Ureter (tissue), 1 donor: ENCODE results near the gene PTTG1IP. TPM values are rescaled to one million over a fixed set of nuclear protein-coding genes. Genes with fewer than 3 reads are reported as not detected.
"Not testable (repeated sequence)": the region's sequence is repeated elsewhere in the genome, so short reads cannot be mapped to it uniquely, and the experiment has no call there.

Experiments
- DNase-seq: peaks from one replicate; pipeline ENCODE4 v3.0.0-alpha.2; 2020; ENCODE audit warnings: low spot score
- total RNA-seq: library from RNA; stranded (reverse); gene quantifications from one replicate; pipeline ENCODE4 v1.2.4, GENCODE V29; 2023
- donor health status: DM: yes; HTN: yes; CAD: no.

PTTG1IP gene
- total RNA-seq: 181 TPM

DNA sequence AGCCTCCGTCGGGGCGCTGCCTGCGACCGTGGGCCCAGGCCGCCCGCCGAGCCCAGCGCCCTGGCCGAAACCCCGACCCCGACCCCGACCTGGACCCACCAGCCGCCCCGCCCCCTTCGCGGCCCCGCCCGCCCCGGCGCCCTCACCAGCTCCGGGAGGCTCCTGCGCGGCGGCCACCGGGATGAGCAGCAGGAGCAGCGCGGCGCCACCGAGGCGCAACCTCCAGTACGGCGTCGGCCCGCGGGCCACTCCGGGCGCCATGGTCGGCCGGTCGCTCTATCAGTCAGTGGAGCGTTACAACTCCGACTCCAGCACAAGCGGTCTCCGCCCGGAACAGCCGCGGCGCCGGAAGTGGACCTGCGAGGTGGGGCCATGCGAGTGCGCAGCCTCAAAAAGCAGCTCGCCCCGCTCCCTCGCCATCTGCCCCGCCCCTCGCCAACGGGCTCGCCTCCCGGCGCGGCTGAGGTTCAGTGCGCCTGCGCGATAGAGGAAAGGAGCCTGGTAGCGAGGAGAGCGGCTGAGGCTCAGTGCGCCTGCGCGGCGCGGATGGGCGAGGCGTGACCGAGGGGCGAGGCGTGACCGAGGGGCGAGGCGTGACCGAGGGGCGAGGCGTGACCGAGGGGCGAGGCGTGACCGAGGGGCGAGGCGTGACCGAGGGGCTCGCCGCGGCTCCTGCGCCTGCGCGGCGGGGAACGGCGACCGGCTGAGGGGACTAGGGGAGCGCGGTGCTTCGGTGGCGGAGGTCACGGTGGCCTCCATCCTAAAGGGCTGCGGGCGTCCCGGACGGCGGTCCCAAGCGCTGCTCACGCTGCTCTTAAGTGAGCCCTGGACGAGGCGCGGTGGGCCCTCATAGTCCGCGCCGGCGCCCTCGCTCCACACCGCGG, at the start of gene PTTG1IP:
Gene PTTG1IP, minus strand, starts transcription at position 335 of the 884 bp plus-strand sequence. Its CDS starts 74 bp downstream, at position 261.
- peak; percentile 99 for DNase-seq

- no peak for DNase-seq
These were observed 48.4 kb upstream of the PTTG1IP start for GRCh38 chr21:44921928-44922327.

DNA sequence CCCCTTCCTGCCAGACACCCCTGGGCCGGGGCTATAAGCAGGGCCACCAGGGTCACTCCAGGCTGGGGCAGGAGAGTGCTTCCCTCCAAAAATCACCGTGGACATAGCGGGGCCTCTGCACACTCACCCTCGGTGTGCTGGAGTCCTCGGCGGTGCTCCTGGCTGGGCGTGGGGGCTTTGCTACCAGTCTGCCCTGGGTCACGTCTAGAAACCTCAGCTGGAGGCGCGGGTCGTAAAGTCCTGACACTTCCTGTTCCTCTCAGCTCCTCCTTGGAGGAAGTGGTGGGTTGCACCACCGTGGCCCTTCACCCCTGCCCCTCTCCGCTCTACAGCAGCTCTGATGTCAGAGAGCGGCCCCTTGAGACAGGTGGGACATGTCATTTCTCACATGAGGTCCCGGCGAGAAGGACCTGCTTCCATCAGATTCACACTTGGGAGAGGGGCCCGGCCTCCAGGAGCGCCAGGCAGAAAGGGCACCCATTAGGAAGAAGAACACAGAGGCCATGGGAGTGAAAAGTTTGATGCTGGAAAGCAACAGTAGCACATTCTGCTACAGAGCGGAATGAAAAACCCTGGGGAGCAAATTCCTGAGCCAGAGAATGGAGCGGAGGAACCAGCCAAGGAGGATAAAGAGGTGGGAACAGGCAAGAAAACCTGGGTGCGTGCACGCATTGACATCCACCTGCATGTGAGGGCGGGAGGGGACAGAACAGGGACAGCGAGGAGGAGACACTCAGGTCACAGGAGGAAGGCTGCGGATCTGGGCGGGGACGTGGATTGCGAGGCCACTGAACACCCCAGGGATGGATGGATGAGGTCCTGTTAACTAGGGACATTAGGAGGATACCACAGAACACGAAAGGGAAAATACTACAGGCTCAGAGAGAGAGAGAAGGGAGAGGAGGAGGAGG, 47.5 kb upstream of the PTTG1IP start, which contains the start of gene ITGB2:
Gene ITGB2, minus strand, starts transcription at position 206 of the 911 bp plus-strand sequence. CDS start 10,117 bp downstream, outside the sequence.
- DNase-seq: no peak

DNA sequence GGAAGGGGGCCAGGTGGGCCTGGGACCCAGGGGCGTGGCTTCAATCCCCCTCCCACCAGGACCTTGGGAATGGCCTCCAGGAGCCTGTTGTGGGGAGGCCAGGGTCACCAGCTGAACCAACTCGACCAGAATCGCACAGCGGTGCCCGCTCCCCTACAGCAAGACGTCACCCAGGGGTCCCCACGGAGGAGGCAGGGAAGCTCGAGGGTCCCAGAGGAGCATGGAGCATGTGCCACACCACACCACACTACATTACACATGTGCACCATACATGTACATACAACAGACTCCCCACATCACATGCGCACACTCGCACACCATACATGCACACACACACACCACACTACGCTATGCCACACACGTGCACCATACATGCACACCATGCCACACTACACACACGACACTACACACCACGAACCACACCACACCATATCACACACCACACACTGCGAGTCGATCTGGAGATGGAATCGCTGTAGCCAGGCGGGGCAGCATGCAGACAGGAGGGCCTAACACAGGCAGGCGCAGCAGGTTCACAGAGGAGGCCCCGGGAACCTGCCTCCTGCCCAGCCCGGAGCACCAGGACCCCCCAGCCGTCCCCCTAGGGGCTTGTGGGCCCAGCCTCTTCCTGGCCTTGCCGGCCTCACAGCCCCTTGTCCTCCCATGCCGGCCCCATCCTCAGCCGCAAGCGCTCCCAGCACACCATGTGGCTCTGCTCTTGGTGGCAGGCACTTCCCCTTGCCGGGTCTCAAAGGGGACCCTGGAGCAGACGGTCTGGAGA, 46.6 kb upstream of the PTTG1IP start:
- no peak for DNase-seq

GRCh38 chr21:44919111-44919912, 45.8 kb upstream of the PTTG1IP start:
- DNase-seq: no peak

DNA sequence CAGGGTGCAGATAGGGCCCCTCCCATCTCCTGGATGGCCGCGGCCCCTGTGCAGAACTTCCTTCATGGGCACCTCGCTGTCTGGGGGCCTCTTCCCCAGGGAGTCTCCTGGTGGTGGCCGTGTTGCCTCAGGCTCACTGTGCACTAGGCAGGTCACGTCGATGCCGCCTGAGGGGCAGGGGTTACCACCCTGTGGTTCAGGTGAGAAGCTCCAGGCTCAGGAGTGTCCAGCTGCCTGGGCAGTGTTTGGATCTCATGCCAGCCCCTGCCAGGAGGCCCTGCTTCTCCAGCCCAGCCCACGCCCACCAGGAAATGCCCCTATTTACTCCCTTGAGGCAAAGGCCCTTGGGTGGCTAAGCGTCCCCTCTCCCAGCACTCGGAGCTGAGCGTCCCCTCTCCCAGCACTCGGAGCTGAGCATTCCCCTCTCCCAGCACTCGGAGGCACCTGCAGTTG, 45.1 kb upstream of the PTTG1IP start:
- no peak for DNase-seq

DNA sequence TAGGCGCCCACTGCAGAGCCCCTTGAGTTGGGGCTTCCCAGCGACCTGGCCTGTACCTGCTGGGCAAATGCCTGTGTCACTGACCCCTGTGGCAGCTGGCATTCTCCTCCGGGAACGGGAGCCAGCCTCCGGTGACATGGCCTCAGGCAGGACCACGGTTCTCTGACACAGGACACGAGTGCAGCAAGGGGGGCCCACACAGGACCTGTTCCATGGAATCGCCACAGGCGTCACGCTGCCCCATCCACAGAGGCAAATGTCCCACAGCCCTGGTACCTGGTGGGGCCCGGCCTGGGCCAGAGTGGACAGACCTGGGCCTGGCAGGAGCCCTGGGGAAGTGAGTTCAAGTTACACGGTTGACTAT, 44.6 kb upstream of the PTTG1IP start:
- DNase-seq: no peak

- DNase-seq: no peak
These were observed 44.1 kb upstream of the PTTG1IP start for GRCh38 chr21:44917446-44918106.

DNA sequence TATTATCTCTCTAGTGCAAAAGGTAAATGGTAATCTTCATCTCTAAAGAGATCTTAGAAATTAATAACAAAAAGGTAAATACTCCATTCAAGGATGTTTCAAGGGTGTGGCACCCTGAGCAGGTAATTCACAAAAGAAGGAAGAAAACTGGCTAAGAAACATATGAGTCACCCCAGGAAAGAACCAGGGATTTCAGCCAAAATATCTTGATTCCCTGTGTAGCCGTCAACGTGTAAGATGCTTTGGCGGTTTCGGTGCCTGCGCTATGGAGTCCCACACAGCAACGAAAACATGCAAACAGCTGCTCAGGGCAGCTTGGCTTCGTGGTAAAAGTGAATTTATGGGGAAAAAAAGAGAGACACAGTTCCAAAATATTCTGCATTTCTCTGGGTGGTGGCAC, 43.5 kb upstream of the PTTG1IP start:
- DNase-seq: no peak

- no peak for DNase-seq
These were observed 40.8 kb upstream of the PTTG1IP start for GRCh38 chr21:44914176-44914874.

GRCh38 chr21:44913425-44914175, 40.1 kb upstream of the PTTG1IP start:
- no peak for DNase-seq

- not testable (repeated sequence) for DNase-seq
These were observed 39.3 kb upstream of the PTTG1IP start for GRCh38 chr21:44912506-44913412.

- no peak for DNase-seq
These were observed 38.6 kb upstream of the PTTG1IP start for GRCh38 chr21:44912158-44912473.

- peak; percentile 92 for DNase-seq
These were observed 38.1 kb upstream of the PTTG1IP start for GRCh38 chr21:44911384-44912157.

GRCh38 chr21:44911068-44911383, 37.5 kb upstream of the PTTG1IP start:
- no peak for DNase-seq

- DNase-seq: no peak
These were observed 37.0 kb upstream of the PTTG1IP start for GRCh38 chr21:44910229-44911067.
